Stimulated activated CD4-positive, alpha-beta T cell treated with anti-CD3 and anti-CD28 coated beads, TNF-alpha, amount 100 ng/mL, for 48 hours (primary cell): ENCODE data around the gene C2orf42.
A peak's percentile ranks its signal among the peaks of the same experiment; 100 is the strongest.
"Not testable (repeated sequence)": the region's sequence is repeated elsewhere in the genome, so short reads cannot be mapped to it uniquely, and the experiment has no call there.

ENCODE experiments used
- DNase-seq, 3 donors: peaks; one replicate each; pipeline ENCODE4 v3.0.0-alpha.2; 2020; ENCODE audit warnings: low read depth in 3 of 3

C2orf42 gene

GRCh38 chr2:70132244-70133126, 58.3 kb downstream of the C2orf42 start:
- DNase-seq: no peak

GRCh38 chr2:70131344-70132143, 59.3 kb downstream of the C2orf42 start:
- not testable (repeated sequence) for DNase-seq

GRCh38 chr2:70128005-70128404, 62.8 kb downstream of the C2orf42 start:
- no peak for DNase-seq

- no peak for DNase-seq
These were observed 64.4 kb downstream of the C2orf42 start for GRCh38 chr2:70126413-70126812.

- no peak for DNase-seq
These were observed 65.3 kb downstream of the C2orf42 start for GRCh38 chr2:70125498-70125898.

- DNase-seq: peak in 1 of 3 donors; percentile 52
These were observed 65.8 kb downstream of the C2orf42 start for GRCh38 chr2:70124983-70125480.

GRCh38 chr2:70123829-70124116, 67.0 kb downstream of the C2orf42 start:
- DNase-seq: no peak

DNA sequence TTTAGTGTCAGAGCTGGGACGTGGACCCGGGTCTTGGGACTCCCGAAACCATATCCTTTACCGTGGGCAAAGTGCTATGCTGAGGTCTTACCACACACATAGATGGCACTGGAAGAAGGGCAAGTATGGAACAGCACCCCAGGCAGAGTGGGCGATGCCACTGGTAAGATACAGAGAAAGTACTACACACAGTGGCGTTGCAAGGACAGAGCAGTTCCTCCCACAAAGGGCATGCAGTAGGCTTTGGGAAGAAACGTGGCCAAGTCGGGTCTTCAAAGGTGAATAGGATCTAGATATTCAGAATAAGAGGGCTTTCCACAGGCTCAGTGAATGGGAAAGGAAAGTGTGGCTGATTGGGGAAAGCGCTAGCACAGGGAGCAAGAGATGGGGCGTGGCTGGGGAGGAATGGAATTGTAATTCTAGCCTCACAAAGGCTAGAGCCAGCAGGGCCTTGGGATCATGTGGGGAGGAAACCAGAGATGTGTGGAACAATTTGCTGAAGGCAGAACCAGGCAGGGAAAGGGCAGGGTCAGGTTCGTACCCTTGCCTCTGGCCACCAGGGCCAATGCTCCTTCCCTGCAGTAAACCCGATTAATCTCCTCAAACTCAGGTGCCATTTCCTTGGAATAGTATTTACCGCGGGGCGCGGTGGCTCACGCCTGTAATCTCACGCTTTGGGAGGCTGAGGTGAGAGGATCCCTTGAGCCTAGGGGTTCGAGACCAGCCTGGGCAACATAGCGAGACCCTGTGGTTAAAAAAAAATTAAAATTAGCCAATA, 67.6 kb downstream of the C2orf42 start:
- DNase-seq: no peak

DNA sequence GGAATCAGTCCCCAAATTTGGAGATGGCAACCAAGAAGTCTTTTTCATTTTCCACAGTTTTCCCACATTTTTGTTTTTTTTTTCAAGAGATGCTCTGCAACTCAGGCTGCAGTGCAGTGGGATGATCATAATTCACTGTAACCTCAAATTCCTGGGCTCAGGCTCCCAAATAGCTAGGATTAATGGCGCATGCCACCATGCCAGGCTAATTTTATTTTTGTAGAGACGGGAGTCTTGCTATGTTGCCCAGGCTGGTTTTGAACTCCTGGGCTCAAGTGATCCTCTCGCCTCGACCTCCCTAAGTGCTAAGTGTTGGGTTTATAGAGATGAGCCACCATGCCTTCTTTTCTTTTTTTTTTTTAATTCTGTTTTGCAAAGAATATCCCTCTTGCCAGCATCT, 68.3 kb downstream of the C2orf42 start:
- DNase-seq: no peak

GRCh38 chr2:70121627-70122372, 69.0 kb downstream of the C2orf42 start:
- DNase-seq: no peak

GRCh38 chr2:70118798-70119454, 71.9 kb downstream of the C2orf42 start:
- no peak for DNase-seq

DNA sequence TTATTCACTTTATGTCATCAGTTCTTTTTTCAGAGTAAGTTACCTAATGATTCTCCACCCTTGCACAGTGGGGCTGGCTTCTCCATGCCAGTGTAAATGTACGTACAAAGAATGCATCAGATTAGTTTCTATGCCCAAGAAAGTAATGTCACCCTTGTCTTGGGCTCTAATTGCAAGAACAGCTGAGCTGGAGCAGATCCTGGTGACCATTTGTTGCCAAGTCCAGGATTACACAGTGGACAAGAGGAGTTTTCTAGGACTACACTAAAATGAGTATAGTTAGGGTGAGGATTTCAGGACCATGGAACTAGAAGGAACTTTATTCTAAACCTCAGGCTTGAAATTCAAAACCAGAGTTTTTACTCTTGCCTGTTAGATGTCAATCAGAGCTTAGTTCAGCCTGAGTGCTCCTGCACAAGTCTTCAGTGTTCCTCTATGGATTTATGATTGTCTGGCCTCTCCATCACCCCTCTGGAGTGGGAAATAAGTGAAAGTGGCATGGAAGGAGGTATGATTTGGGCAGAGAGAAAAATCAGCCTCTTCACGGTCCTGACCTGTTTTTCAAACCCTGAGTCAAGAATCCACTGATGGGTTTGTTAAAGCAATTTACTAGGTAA, 73.8 kb downstream of the C2orf42 start:
- DNase-seq: no peak

DNA sequence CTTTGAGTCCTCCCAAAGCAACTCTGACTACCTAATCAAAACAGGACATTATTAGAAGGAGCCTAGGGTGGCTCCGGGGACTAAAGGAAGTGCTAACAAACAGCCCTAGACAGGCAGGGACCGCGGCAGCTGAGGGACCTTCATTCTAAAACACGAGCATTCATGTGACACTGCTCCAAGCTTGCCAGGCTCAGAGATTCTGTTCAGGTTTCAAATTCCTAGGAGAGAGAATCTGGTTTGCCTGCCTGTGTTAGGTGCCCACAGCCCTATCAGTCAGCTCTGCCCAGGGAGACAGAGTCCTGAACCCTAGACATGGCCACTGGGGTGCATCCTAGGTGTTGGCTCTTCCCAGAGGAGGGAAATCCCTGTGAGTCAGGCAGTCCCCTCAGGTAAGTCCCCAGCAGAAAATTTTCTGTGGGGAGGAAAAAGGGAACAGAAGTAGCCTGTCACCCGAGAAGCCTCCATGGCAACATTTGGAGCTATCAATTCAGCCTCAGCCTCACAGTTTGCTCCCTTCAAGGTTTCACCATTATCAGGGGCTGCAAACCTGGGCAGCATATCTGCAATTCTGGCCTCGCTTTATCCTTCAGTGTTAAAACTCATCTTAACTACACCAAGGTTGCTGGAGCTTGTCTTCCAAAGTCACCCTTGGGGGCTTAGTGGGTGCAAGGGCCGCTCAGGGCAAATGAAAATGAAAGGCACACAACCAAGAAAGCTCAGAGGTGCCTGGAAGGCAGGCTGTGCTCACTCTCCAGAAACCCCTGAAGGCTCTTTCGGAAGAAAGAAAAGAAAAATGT, 75.0 kb downstream of the C2orf42 start:
- no peak for DNase-seq

DNA sequence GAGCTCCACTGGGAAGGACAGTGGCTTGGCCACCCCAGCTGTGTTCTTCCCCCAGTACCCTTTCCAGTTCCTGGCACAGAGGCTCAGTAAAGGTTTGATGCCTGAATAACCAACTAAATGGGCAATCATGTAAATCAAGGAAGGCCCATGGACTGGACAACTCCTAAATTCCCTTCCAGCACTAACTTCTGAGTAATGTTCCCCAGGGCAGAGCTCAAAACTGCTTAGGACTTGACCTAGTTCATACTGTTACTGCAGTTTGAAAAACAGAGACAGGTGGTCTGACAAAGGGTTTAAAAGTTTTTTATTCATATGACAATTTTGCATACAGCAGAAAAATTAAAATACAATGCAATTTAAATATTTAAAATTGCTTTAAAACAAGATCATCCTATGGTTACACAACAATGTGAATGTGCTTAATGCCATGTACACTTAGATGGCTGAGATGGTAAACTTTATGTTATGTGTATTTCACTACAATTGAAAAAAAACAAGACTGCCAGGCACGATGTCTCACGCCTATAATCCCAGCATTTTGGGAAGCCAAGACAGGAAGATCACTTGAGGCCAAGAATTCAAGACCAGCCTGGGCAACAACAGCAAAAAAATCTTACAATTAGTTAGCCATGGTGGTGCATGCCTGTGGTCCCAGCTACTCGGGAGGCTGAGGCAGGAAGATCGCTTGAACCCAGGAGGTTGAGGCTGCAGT, 77.3 kb downstream of the C2orf42 start:
- no peak for DNase-seq

GRCh38 chr2:70111752-70112591, 78.8 kb downstream of the C2orf42 start:
- DNase-seq: no peak

DNA sequence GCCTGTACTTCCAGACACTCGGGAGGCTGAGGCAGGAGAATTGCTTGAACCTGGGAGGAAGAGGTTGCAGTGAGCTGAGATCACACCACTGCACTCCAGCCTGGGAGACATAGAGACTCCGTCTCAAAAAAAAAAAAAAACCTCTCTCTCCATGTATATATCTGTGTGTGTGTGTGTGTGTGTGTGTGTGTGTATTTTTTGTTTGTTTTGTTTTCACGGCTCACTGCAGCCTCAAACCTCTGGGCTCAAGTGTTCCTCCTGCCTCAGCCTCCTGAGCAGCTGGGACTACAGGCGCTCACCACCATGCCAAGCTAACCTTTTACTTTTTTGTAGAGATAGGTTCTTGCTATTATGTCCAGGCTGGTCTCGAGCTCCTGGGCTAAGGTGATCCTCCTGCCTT, 80.4 kb downstream of the C2orf42 start:
- DNase-seq: not testable (repeated sequence)

DNA sequence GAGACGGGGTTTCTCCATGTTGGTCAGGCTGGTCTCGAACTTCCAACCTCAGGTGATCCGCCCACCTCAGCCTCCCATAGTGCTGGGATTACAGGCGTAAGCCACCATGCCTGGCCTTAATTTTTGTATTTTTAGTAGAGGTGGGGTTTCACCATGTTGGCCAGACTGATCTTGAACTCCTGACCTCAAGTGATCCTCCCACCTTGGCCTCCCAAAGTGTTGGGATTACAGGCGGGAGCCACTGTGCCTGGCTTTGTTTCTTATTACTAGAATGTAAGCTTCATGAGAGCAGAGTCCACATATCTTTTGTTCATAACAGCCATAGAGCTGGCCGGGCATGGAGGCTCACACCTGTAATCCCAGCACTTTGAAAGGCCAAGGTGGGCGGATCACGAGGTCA, 84.7 kb downstream of the C2orf42 start:
- DNase-seq: not testable (repeated sequence)
